ENCODE results near the gene RAB1A.
A peak's percentile ranks its signal among the peaks of the same experiment; 100 is the strongest.
"Not testable (repeated sequence)": the region's sequence is repeated elsewhere in the genome, so short reads cannot be mapped to it uniquely, and the experiment has no call there.

RAB1A gene

DNA sequence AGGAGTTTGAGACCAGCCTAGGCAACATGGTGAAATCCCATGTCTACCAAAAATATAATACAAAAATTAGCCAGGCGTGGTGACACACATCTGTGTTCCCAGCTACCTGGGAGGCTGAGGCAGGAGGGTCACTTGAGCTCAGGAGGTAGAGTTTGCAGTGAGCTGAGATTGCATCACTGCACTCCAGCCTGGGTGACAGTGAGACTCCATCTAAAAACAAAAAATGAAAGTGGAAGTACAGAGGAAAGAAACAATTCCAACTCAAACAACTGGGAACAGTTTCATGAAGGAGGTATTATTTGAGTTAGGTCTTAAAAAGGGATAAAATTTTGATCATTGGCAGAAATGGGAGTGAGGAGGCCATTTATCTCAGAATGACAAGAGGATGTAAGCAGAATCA lies 6.3 kb upstream of the RAB1A start:
- no peak overlapping the region for H3K27ac ChIP-seq (ENCODE audit: low read length)
- no CpG with 5 or more reads among the region's 1 CpG for WGBS (ENCODE audit: insufficient coverage, insufficient read length)

GRCh38 chr2:65134158-65134557 lies 4.3 kb upstream of the RAB1A start:
- no peak overlapping the region for H3K27ac ChIP-seq (ENCODE audit: low read length)
- WGBS (ENCODE audit: insufficient coverage, insufficient read length): no CpG with 5 or more reads among the region's 7 CpGs
- no peak overlapping the region for H3K4me3 ChIP-seq (ENCODE audit: low read length)
- H3K4me1 ChIP-seq (ENCODE audit: control insufficient read depth, insufficient read depth, low read length): no peaks in the 10 kb centered on the region
- H3K36me3 ChIP-seq (ENCODE audit: control insufficient read depth, insufficient read depth, low read length): no peaks in the 10 kb centered on the region
- DNase-seq (ENCODE audit: low read depth, low spot score): no peak
- no peaks in the 10 kb centered on the region for H3K27me3 ChIP-seq (ENCODE audit: control insufficient read depth, insufficient read depth, low read length)
- no peaks in the 10 kb centered on the region for H3K9me3 ChIP-seq (ENCODE audit: control insufficient read depth, insufficient read depth, low read length)

More for the DNA sequence above, 6.3 kb upstream of the RAB1A start:
- Histone ChIP-seq H3K9me3 (ENCODE audit: control insufficient read depth, insufficient read depth, low read length) (no peaks in the 10 kb centered on the region), H3K27me3 (ENCODE audit: control insufficient read depth, insufficient read depth, low read length) (no peaks in the 10 kb centered on the region), H3K36me3 (ENCODE audit: control insufficient read depth, insufficient read depth, low read length) (no peaks in the 10 kb centered on the region), H3K4me1 (ENCODE audit: control insufficient read depth, insufficient read depth, low read length) (no peaks in the 10 kb centered on the region), H3K4me3 (ENCODE audit: low read length) (no peak overlapping the region)
- DNase-seq (ENCODE audit: low read depth, low spot score): no peak

DNA sequence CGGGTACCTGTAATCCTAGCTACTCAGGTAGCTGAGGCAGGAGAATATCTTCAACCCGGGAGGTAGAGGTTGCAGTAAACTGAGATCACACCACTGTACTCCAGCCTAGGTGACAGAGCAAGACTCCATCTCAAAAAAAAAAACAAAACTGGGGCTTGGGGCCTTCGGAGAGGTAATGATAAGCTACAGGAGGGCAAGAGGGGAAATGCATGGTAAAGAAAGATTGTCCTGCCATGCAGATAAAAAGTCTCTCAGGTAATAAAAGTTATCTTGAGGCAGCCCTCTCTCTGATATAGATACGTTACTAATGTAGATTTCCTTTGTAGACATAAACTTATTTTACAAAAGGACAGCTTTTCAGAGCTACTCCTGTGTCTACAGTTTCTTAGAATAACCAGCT lies 3.7 kb upstream of the RAB1A start:
- Histone ChIP-seq H3K27me3 (ENCODE audit: control insufficient read depth, insufficient read depth, low read length) (no peaks in the 10 kb centered on the region), H3K27ac (ENCODE audit: low read length) (no peak overlapping the region), H3K4me3 (ENCODE audit: low read length) (no peak overlapping the region), H3K4me1 (ENCODE audit: control insufficient read depth, insufficient read depth, low read length) (no peaks in the 10 kb centered on the region), H3K9me3 (ENCODE audit: control insufficient read depth, insufficient read depth, low read length) (no peaks in the 10 kb centered on the region), H3K36me3 (ENCODE audit: control insufficient read depth, insufficient read depth, low read length) (no peaks in the 10 kb centered on the region)
- DNase-seq (ENCODE audit: low read depth, low spot score): no peak
- WGBS (ENCODE audit: insufficient coverage, insufficient read length): no CpG with 5 or more reads among the region's 4 CpGs

DNA sequence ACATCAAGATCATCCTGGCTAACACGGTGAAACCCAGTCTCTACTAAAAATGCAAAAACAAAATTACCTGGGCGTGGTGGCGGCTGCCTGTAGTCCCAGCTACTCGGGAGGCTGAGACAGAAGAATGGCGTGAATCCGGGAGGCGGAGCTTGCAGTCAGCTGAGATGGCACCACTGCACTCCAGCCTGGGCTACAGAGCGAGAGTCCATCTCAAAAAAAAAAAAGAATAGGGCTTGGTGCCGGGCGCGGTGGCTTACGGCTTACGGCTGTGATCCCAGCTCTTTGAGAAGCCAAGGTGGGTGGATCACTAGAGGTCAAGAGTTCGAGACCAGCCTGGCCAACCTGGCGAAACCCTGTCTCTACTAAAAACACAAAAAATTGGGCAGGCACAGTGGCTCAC lies 3.0 kb upstream of the RAB1A start:
- not testable (repeated sequence) for H3K4me3 ChIP-seq (ENCODE audit: low read length); H3K4me1 ChIP-seq (ENCODE audit: control insufficient read depth, insufficient read depth, low read length); H3K27ac ChIP-seq (ENCODE audit: low read length); H3K36me3 ChIP-seq (ENCODE audit: control insufficient read depth, insufficient read depth, low read length); H3K27me3 ChIP-seq (ENCODE audit: control insufficient read depth, insufficient read depth, low read length); H3K9me3 ChIP-seq (ENCODE audit: control insufficient read depth, insufficient read depth, low read length); DNase-seq (ENCODE audit: low read depth, low spot score)
- WGBS (ENCODE audit: insufficient coverage, insufficient read length): no CpG with 5 or more reads among the region's 15 CpGs

DNA sequence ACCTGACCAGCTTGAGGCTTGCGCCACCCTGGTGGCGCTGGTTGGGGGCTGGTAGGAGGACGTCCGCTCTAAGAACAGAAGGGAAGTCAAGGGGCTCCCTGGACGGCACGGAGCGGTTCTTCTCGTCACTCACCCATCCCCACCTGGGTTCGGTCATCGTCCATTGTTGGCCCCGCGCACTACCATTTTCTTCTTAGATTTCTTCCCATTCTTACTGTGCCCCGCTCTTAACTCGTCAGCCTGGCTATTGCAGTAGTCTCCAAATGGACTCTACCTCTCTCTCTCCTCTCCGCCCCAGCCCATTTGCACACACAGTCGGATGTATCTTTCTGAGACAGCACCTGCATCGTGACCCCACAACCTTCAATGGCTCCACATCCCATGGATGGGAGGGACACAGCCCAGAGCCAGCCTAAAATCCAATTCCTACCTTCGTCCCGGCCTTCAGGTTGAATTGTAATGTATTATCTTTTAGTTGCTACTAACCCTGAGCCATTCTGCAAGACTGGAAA lies 814 bp upstream of the RAB1A start:
- no CpG with 5 or more reads among the region's 19 CpGs for WGBS (ENCODE audit: insufficient coverage, insufficient read length)

GRCh38 chr2:65129286-65129825 lies 550 bp downstream of the RAB1A start:
- no CpG with 5 or more reads among the region's 29 CpGs for WGBS (ENCODE audit: insufficient coverage, insufficient read length)
- H3K27me3 ChIP-seq (ENCODE audit: control insufficient read depth, insufficient read depth, low read length): no peaks in the 10 kb centered on the region
- 0 out of 2 replicates have a peak, but pooled peaks cover 1% of the 10 kb centered on the region for H3K4me1 ChIP-seq (ENCODE audit: control insufficient read depth, insufficient read depth, low read length)
- peak overlapping the region; percentile 83 for H3K4me3 ChIP-seq (ENCODE audit: low read length)
- no peak for DNase-seq (ENCODE audit: low read depth, low spot score)
- no peaks in the 10 kb centered on the region for H3K9me3 ChIP-seq (ENCODE audit: control insufficient read depth, insufficient read depth, low read length)
- H3K36me3 ChIP-seq (ENCODE audit: control insufficient read depth, insufficient read depth, low read length): no peaks in the 10 kb centered on the region
- no peak overlapping the region for H3K27ac ChIP-seq (ENCODE audit: low read length)

More for the DNA sequence above, 814 bp upstream of the RAB1A start:
- Histone ChIP-seq H3K27me3 (ENCODE audit: control insufficient read depth, insufficient read depth, low read length) (no peaks in the 10 kb centered on the region), H3K36me3 (ENCODE audit: control insufficient read depth, insufficient read depth, low read length) (no peaks in the 10 kb centered on the region), H3K4me1 (ENCODE audit: control insufficient read depth, insufficient read depth, low read length) (no peaks in the 10 kb centered on the region), H3K4me3 (ENCODE audit: low read length) (peak overlapping the region; percentile 48; the same call in 1 of the 2 replicates), H3K9me3 (ENCODE audit: control insufficient read depth, insufficient read depth, low read length) (no peaks in the 10 kb centered on the region), H3K27ac (ENCODE audit: low read length) (no peak overlapping the region)
- DNase-seq (ENCODE audit: low read depth, low spot score): no peak

- Histone ChIP-seq H3K4me1 (ENCODE audit: control insufficient read depth, insufficient read depth, low read length) (0 out of 2 replicates have a peak, but pooled peaks cover 1% of the 10 kb centered on the region), H3K36me3 (ENCODE audit: control insufficient read depth, insufficient read depth, low read length) (no peaks in the 10 kb centered on the region), H3K27ac (ENCODE audit: low read length) (no peak overlapping the region), H3K4me3 (ENCODE audit: low read length) (peak overlapping the region; percentile 83; the same call in 1 of the 2 replicates), H3K9me3 (ENCODE audit: control insufficient read depth, insufficient read depth, low read length) (no peaks in the 10 kb centered on the region), H3K27me3 (ENCODE audit: control insufficient read depth, insufficient read depth, low read length) (no peaks in the 10 kb centered on the region)
- no CpG with 5 or more reads among the region's 8 CpGs for WGBS (ENCODE audit: insufficient coverage, insufficient read length)
- DNase-seq (ENCODE audit: low read depth, low spot score): no peak
These were observed 1.4 kb downstream of the RAB1A start for GRCh38 chr2:65128297-65129190.

- H3K4me1 ChIP-seq (ENCODE audit: control insufficient read depth, insufficient read depth, low read length): not testable (repeated sequence)
- no CpG with 5 or more reads among the region's 7 CpGs for WGBS (ENCODE audit: insufficient coverage, insufficient read length)
These were observed 4.4 kb downstream of the RAB1A start for GRCh38 chr2:65125457-65125856.

DNA sequence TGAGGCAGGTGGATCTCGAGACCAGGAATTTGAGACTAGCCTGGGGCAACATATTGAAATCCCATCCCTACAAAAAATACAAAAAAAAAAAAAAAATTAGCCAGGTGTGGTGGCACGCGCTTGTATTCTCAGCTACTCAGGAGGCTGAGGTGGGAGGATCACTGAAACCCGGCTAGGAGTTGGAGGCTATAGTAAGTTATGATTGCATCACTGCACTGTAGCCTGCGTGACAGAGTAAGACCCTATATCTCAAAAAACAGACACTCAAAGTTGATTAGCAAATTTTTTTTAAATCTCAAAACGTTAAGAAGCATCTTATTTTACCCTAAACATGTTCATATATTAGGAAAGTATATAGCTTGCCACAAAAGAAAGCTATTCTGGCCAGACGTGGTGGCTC lies 7.6 kb downstream of the RAB1A start:
- Histone ChIP-seq H3K4me3 (ENCODE audit: low read length) (no peak overlapping the region), H3K27ac (ENCODE audit: low read length) (no peak overlapping the region), H3K4me1 (ENCODE audit: control insufficient read depth, insufficient read depth, low read length) (0 out of 2 replicates have a peak, but pooled peaks cover 1% of the 10 kb centered on the region), H3K27me3 (ENCODE audit: control insufficient read depth, insufficient read depth, low read length) (no peaks in the 10 kb centered on the region), H3K9me3 (ENCODE audit: control insufficient read depth, insufficient read depth, low read length) (no peaks in the 10 kb centered on the region), H3K36me3 (ENCODE audit: control insufficient read depth, insufficient read depth, low read length) (no peaks in the 10 kb centered on the region)
- no CpG with 5 or more reads among the region's 7 CpGs for WGBS (ENCODE audit: insufficient coverage, insufficient read length)
- no peak for DNase-seq (ENCODE audit: low read depth, low spot score)

More at GRCh38 chr2:65125457-65125856, 4.4 kb downstream of the RAB1A start:
- not testable (repeated sequence) for H3K4me3 ChIP-seq (ENCODE audit: low read length); H3K36me3 ChIP-seq (ENCODE audit: control insufficient read depth, insufficient read depth, low read length); DNase-seq (ENCODE audit: low read depth, low spot score); H3K27me3 ChIP-seq (ENCODE audit: control insufficient read depth, insufficient read depth, low read length); H3K27ac ChIP-seq (ENCODE audit: low read length); H3K9me3 ChIP-seq (ENCODE audit: control insufficient read depth, insufficient read depth, low read length)

DNA sequence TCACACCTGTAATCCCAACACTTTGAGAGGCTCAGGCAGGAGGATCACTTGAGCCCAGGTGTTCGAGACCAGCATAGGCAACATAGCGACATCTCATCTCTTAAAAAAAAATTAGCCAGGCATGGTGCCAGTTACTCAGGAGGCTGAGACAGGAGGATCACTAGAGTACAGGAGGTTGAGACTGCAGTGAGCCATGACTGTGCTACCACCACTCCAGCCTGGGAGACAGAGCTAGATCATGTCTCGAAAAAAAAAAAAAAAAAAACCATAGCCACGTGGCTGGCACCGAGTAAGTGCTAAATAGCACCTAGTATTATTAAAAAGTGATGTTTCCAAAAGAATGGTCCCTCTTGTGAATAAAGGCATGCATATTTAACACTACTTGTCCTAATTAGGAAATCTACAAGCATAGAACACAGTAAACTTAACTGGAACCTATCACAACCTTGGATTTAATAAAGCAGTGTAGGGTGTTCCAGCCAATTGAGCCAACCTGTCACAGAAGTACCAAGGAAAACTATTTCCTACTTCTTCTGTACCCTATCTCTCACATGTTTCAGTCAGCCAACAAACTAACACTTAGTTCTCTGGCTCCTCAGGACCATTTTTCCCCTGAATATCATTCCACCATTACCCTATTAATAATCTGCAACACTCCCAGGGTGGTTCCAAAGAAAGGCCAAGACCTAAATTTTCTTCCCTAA lies 8.8 kb downstream of the RAB1A start:
- DNase-seq (ENCODE audit: low read depth, low spot score): no peak
- Histone ChIP-seq H3K9me3 (ENCODE audit: control insufficient read depth, insufficient read depth, low read length) (no peaks in the 10 kb centered on the region), H3K36me3 (ENCODE audit: control insufficient read depth, insufficient read depth, low read length) (no peaks in the 10 kb centered on the region), H3K27me3 (ENCODE audit: control insufficient read depth, insufficient read depth, low read length) (no peaks in the 10 kb centered on the region), H3K4me3 (ENCODE audit: low read length) (no peak overlapping the region), H3K4me1 (ENCODE audit: control insufficient read depth, insufficient read depth, low read length) (0 out of 2 replicates have a peak, but pooled peaks cover 1% of the 10 kb centered on the region), H3K27ac (ENCODE audit: low read length) (no peak overlapping the region)
- no CpG with 5 or more reads among the region's 5 CpGs for WGBS (ENCODE audit: insufficient coverage, insufficient read length)
